HFF-Myc (cell line): ENCODE measurements around the gene PCAT7.
"Not testable (repeated sequence)": the region's sequence is repeated elsewhere in the genome, so short reads cannot be mapped to it uniquely, and the experiment has no call there.

Experiments used
- DNase-seq: peaks from one replicate; pipeline ENCODE4 v3.0.0-alpha.2; 2011; ENCODE audit warnings: low read depth; ENCODE audit errors: extremely low read depth
- H3K4me3 ChIP-seq: replicated peaks from 2 replicates; pipeline ENCODE4 v1.5.1; 2011; ENCODE audit warnings: low read depth, mild to moderate bottlenecking, control low read depth, low read length
- CTCF ChIP-seq: IDR thresholded peaks from 2 replicates; pipeline ENCODE4 v1.5.1; 2012; ENCODE audit warnings: mild to moderate bottlenecking, low read depth, low read length, control low read depth; ENCODE audit errors: missing control alignments

The PCAT7 gene

GRCh38 chr9:94534901-94535300 is 20.0 kb upstream of the PCAT7 start:
- no peak for TF ChIP-seq CTCF
- H3K4me3 ChIP-seq = no peak overlapping the region
- no peak for DNase-seq

- no peak for DNase-seq
- no peak overlapping the region for H3K4me3 ChIP-seq
- TF ChIP-seq CTCF = no peak
Observed at GRCh38 chr9:94538908-94539307, 16.0 kb upstream of the PCAT7 start.

GRCh38 chr9:94544335-94544734 is 10.5 kb upstream of the PCAT7 start:
- not testable (repeated sequence) for DNase-seq, H3K4me3 ChIP-seq

- H3K4me3 ChIP-seq = no peak overlapping the region
- no peak for DNase-seq
- no peak for TF ChIP-seq CTCF
Observed at GRCh38 chr9:94545940-94546339, 8.9 kb upstream of the PCAT7 start.

GRCh38 chr9:94553029-94553938 is 1.6 kb upstream of the PCAT7 start:
- H3K4me3 ChIP-seq = no peak overlapping the region
- DNase-seq = no peak

GRCh38 chr9:94554078-94554438 is 825 bp upstream of the PCAT7 start:
- no peak overlapping the region; the same call in 1 of the 2 replicates for H3K4me3 ChIP-seq
- DNase-seq = no peak
- no peak for TF ChIP-seq CTCF

More at GRCh38 chr9:94553029-94553938, 1.6 kb upstream of the PCAT7 start:
- no peak for TF ChIP-seq CTCF

GRCh38 chr9:94557376-94557775 is 2.5 kb downstream of the PCAT7 start:
- no peak for DNase-seq
- no peak for TF ChIP-seq CTCF
- H3K4me3 ChIP-seq = no peak overlapping the region
